Sigmoid colon (tissue), 7 donors: ENCODE data around the gene ABCC3. TPM values are rescaled to one million over a fixed set of nuclear protein-coding genes. Genes with fewer than 3 reads are reported as not detected.

ENCODE experiments used
- DNase-seq: peaks from one replicate; pipeline ENCODE4 v3.0.0-alpha.2; 2019
- H3K27ac ChIP-seq, 4 donors: fragments of 200-600 bp; sonication (generic); one replicate each; pipeline ENCODE4 v1.5.1; 2016 to 2019; ENCODE audit warnings: mild to moderate bottlenecking in 1 of 4
- H3K27me3 ChIP-seq, 3 donors: fragments of 200-600 bp; sonication (generic); one replicate each; pipeline ENCODE4 v1.5.1; 2019; ENCODE audit warnings: mild to moderate bottlenecking in 1 of 3
- H3K36me3 ChIP-seq, 4 donors: fragments of 200-600 bp; sonication (generic); one replicate each; pipeline ENCODE4 v1.5.1; 2016 to 2019
- H3K4me1 ChIP-seq, 4 donors: fragments of 200-600 bp; sonication (generic); one replicate each; pipeline ENCODE4 v1.5.1; 2017 to 2019
- H3K4me3 ChIP-seq, 4 donors: fragments of 200-600 bp; sonication (generic); one replicate each; pipeline ENCODE4 v1.5.1; 2017 to 2019; ENCODE audit warnings: mild to moderate bottlenecking in 2 of 4, moderate library complexity in 1 of 4
- H3K9me3 ChIP-seq, 4 donors: fragments of 200-600 bp in 3 of 4; sonication (generic) in 3 of 4; one replicate each; pipeline versions ENCODE4 v1.5.1 to v1.6.1; 2013 to 2019
- CTCF ChIP-seq, 4 experiments: fragments of 450-650 bp in 3 of 4; fragments of 200-600 bp in 1 of 4; IDR thresholded peaks; one replicate each; pipeline ENCODE4 v1.5.1; 2016 to 2019; ENCODE audit warnings: antibody characterized with exemption in 4 of 4, mild to moderate bottlenecking in 3 of 4, moderate library complexity in 2 of 4
- EP300 ChIP-seq, 4 donors: sonication (generic); formaldehyde crosslinking; IDR thresholded peaks; one replicate each; pipeline ENCODE4 v1.6.1; 2017; ENCODE audit warnings: antibody characterized with exemption in 4 of 4
- POLR2A ChIP-seq, 2 donors: fragments of 450-650 bp; IDR thresholded peaks; one replicate each; pipeline ENCODE4 v1.6.1; 2016; ENCODE audit warnings: antibody characterized with exemption in 2 of 2, mild to moderate bottlenecking in 2 of 2, moderate library complexity in 2 of 2
- POLR2AphosphoS5 ChIP-seq, 4 donors: sonication (generic); formaldehyde crosslinking; IDR thresholded peaks; one replicate each; pipeline ENCODE4 v1.6.1; 2017; ENCODE audit warnings: antibody characterized with exemption in 4 of 4
- WGBS, 2 donors: extraction: QIAGEN DNeasy Blood & Tissue Kit; methylation state at CpG; one replicate each; pipeline ENCODE4 v1.1.7; 2013; 5-methylcytosine and 5-hydroxymethylcytosine counted together
- intact Hi-C: fragments of 100-400 bp; cut with DNase I; formaldehyde crosslinking; loops from one replicate; pipeline ENCODE4 v1.15.1; 2023
- polyA plus RNA-seq, 3 donors: library from polyadenylated mRNA; stranded (reverse); fragments of 200-250 nt; gene quantifications; one replicate each; pipeline ENCODE4 v1.2.3, GENCODE V29; 2013
- total RNA-seq, 4 donors: library from RNA; depleted of rRNA; stranded (reverse); fragments of >200 nt; gene quantifications; one replicate each; pipeline ENCODE4 v1.1.0, GENCODE V29; 2016
- donor health status: healthy with polysubstance abuse.
- donor health status: Bipolar disorder and iron deficiency.
- donor health status: healthy.

Gene ABCC3
- total and polyA plus RNA-seq, 7 donors, result 0.71 to 94.1 (median 2.6) TPM

DNA sequence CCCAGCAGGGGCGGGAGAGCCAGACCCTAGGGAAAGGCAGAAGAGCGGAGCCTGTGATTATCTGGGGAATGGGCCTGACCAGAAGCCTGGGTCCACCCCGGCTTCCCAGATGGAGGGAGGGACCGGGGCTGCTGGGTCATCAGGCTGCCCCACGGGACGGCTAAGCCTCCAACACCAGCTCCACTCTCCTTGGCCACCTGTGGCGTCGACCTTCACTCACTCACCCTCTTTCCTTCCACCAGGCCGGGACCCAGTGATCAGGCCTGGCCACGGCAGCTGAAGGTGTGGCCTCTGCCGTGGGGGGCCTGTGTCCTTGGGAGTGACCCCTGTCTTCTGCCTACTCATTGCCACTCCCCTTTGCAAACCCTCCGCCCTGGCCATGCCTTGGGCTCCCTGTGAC, 22.4 kb upstream of the ABCC3 start:
- no peaks in the 10 kb centered on the region for H3K36me3 ChIP-seq
- H3K27ac ChIP-seq, result no peak overlapping the region
- WGBS, 2 donors, result 83 to 90% methylated on average over 12 of the region's 12 CpGs
- H3K4me1 ChIP-seq, result no peaks in the 10 kb centered on the region
- H3K9me3 ChIP-seq, result no peaks in the 10 kb centered on the region
- no peak for TF ChIP-seq EP300 (IDR thresholded peaks at IDR 0.05)
- no peak for TF ChIP-seq POLR2AphosphoS5 (IDR thresholded peaks at IDR 0.05)
- TF ChIP-seq CTCF (IDR thresholded peaks at IDR 0.05), result no peak
- no peak for TF ChIP-seq POLR2A (IDR thresholded peaks at IDR 0.05)
- no peak for DNase-seq
- peaks cover 0 to 8% (median 0%) of the 10 kb centered on the region in 3 donors for H3K27me3 ChIP-seq
- intact Hi-C loops, result no loop called here
- H3K4me3 ChIP-seq, result no peak overlapping the region

DNA sequence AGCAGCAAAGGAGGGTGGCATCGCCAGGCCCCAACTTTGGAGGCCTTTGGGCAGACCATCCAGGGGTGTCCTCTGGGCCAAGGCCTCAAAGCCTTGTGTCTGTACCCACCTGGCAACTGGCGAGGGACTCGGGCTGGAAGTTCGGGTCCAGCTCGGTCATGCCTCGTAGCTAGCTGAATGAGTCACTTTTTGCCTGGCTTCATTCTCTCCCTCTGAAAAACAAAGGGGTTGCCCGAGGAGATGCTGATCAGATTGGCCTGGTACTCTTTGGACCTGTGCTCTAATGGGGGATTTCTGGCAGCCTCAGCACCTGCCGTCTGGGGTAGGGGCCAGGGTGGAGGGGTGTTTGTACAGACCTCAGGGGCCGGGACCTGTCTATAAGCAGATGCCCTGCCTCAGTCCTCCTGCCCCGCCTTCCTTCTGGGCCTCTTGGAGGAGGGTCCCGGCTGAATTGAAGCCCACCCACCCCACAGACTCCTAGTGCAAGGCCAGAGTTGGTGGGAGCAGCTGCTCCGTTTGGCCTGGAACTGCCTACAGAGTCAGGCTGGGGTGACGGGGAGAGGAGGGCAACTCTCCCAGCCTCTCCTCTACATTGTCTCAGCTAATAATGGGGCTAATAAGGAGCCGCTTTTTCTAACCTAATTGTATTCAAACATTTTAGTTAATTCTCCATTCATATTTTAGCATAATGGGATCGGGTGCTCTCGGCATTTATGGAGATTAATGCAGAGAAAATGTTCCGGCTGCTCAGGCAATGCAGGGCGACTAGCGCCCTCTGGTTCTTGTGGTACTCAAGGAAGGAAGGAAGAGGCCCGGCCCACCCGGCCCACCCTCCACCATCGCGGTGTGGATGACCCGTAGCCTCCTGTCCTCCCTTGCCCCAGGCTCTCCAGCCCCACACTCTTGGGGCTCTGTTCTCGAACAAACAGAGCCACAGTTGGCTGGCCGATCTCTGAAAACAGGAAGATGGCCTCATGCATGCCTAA, 21.4 kb upstream of the ABCC3 start:
- DNase-seq, result no peak
- Histone ChIP-seq H3K27me3 (peaks cover 0 to 8% (median 0%) of the 10 kb centered on the region in 3 donors), H3K4me1 (no peaks in the 10 kb centered on the region), H3K27ac (no peak overlapping the region), H3K9me3 (no peaks in the 10 kb centered on the region), H3K36me3 (no peaks in the 10 kb centered on the region), H3K4me3 (no peak overlapping the region)
- intact Hi-C loops, result no loop called here
- no peak for TF ChIP-seq EP300 (IDR thresholded peaks at IDR 0.05)
- 63 to 83% methylated on average over 26 of the region's 26 CpGs for WGBS, 2 donors

- no peak for DNase-seq
- TF ChIP-seq POLR2A (IDR thresholded peaks at IDR 0.05) (no peak), EP300 (IDR thresholded peaks at IDR 0.05) (no peak), CTCF (IDR thresholded peaks at IDR 0.05) (no peak), POLR2AphosphoS5 (IDR thresholded peaks at IDR 0.05) (no peak)
- Histone ChIP-seq H3K4me1 (no peaks in the 10 kb centered on the region), H3K27ac (no peak overlapping the region), H3K4me3 (no peak overlapping the region), H3K27me3 (peaks cover 0 to 4% (median 0%) of the 10 kb centered on the region in 3 donors), H3K36me3 (no peaks in the 10 kb centered on the region), H3K9me3 (no peaks in the 10 kb centered on the region)
- intact Hi-C loops, result no loop called here
- 78 to 87% methylated on average over 11 of the region's 11 CpGs for WGBS, 2 donors
These were observed 20.1 kb upstream of the ABCC3 start for GRCh38 chr17:50614471-50615051.

- H3K27me3 ChIP-seq, result peaks cover 0 to 3% (median 0%) of the 10 kb centered on the region in 3 donors
- 85 to 89% methylated on average over 7 of the region's 7 CpGs for whole genome bisulfite sequencing, 2 donors
- no peaks in the 10 kb centered on the region for H3K4me1 ChIP-seq
- TF ChIP-seq CTCF (IDR thresholded peaks at IDR 0.05) (no peak), EP300 (IDR thresholded peaks at IDR 0.05) (no peak), POLR2AphosphoS5 (IDR thresholded peaks at IDR 0.05) (no peak), POLR2A (IDR thresholded peaks at IDR 0.05) (no peak)
- no peaks in the 10 kb centered on the region for H3K36me3 ChIP-seq
- intact Hi-C loops, result no loop called here
- no peak for DNase-seq
- no peak overlapping the region for H3K4me3 ChIP-seq
- H3K9me3 ChIP-seq, result no peaks in the 10 kb centered on the region
- no peak overlapping the region for H3K27ac ChIP-seq
These were observed 18.9 kb upstream of the ABCC3 start for GRCh38 chr17:50615828-50616227.

DNA sequence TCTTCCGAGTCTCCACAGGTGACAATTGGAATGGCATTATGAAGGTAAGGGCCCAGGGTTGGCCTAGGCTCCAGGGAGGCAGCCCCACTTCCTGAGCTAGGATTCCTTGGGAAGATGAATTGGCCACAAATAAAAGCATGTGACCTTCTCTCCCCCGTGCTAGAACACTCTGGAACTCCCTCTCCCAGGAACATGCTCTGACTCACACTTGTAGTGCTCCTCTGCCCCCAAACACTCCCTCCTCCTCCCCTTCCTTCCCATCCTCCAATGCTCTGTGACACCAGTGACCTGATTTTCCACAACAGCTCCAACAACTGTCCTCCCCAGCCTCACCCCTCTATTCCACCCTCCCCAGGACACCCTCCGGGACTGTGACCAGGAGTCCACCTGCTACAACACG, 16.4 kb upstream of the ABCC3 start:
- Histone ChIP-seq H3K4me1 (no peaks in the 10 kb centered on the region), H3K36me3 (no peaks in the 10 kb centered on the region), H3K9me3 (no peaks in the 10 kb centered on the region), H3K27ac (no peak overlapping the region), H3K4me3 (no peak overlapping the region), H3K27me3 (peaks cover 0 to 12% (median 0%) of the 10 kb centered on the region in 3 donors)
- intact Hi-C loops, result no loop called here
- TF ChIP-seq POLR2A (IDR thresholded peaks at IDR 0.05) (no peak), CTCF (IDR thresholded peaks at IDR 0.05) (no peak), EP300 (IDR thresholded peaks at IDR 0.05) (no peak), POLR2AphosphoS5 (IDR thresholded peaks at IDR 0.05) (no peak)
- 73 to 83% methylated on average over 4 of the region's 4 CpGs for WGBS, 2 donors
- DNase-seq, result no peak
